Hair follicle dermal papilla cell (primary cell): Measurements from ENCODE around the gene COG1. TPM values are rescaled to one million over a fixed set of nuclear protein-coding genes. Genes with fewer than 3 reads are reported as not detected.

Experiments
- total RNA-seq: library from RNA; depleted of rRNA; stranded (reverse); fragments of >200 nt; gene quantifications from 2 replicates; pipeline ENCODE4 v1.2.3, GENCODE V29; 2012

Gene COG1, protein sequence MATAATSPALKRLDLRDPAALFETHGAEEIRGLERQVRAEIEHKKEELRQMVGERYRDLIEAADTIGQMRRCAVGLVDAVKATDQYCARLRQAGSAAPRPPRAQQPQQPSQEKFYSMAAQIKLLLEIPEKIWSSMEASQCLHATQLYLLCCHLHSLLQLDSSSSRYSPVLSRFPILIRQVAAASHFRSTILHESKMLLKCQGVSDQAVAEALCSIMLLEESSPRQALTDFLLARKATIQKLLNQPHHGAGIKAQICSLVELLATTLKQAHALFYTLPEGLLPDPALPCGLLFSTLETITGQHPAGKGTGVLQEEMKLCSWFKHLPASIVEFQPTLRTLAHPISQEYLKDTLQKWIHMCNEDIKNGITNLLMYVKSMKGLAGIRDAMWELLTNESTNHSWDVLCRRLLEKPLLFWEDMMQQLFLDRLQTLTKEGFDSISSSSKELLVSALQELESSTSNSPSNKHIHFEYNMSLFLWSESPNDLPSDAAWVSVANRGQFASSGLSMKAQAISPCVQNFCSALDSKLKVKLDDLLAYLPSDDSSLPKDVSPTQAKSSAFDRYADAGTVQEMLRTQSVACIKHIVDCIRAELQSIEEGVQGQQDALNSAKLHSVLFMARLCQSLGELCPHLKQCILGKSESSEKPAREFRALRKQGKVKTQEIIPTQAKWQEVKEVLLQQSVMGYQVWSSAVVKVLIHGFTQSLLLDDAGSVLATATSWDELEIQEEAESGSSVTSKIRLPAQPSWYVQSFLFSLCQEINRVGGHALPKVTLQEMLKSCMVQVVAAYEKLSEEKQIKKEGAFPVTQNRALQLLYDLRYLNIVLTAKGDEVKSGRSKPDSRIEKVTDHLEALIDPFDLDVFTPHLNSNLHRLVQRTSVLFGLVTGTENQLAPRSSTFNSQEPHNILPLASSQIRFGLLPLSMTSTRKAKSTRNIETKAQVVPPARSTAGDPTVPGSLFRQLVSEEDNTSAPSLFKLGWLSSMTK
- 24.5 and 29.2 TPM in 2 replicates for total RNA-seq

DNA sequence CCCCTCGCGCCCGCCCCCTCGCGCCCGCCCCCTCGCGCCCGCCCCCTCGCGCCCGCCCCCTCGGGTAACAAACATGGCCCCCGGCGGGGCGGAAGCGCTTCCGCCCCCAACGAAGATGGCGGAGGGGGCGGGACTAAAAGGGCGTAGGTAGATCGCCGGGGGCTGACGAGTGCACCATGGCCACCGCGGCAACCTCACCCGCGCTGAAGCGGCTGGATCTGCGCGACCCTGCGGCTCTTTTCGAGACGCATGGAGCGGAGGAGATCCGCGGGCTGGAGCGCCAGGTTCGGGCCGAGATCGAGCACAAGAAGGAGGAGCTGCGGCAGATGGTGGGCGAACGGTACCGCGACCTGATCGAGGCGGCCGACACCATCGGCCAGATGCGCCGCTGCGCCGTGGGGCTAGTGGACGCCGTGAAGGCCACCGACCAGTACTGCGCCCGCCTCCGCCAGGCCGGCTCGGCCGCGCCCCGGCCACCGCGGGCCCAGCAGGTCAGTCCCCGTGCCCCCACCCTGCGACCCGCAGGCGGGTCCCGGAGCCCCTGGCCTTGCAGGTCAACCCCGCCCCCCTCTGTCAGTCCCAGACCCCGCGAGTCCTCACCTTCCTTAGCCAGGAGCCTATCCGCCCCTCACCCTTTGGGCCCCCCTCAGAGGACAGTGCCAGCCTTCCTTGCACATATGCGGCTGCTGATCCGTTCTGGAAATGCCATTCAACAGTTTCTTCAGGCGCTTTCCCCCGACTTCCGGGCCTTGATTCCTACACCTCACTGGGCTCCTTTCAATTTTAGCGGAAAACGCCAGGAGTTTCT, at the start of gene COG1:
Gene COG1, plus strand, starts transcription at position 162 of the 808 bp plus-strand sequence. Its CDS starts 15 bp downstream, at position 177.

Other genes starting within 250 kb of the COG1 start
- 18.3 and 31.5 TPM in 2 replicates for gene SLC39A11, start 100.4 kb upstream of the COG1 start, total RNA-seq
- gene SSTR2, start 28.0 kb upstream of the COG1 start, total RNA-seq, result under 0.01 TPM in 2 replicates
- gene CPSF4L, start 68.8 kb downstream of the COG1 start, total RNA-seq, result not detected in 2 replicates
- 45.5 and 64.1 TPM in 2 replicates for gene CDC42EP4, start 118.9 kb downstream of the COG1 start, total RNA-seq